ENCODE results near the gene CDCA7L. TPM values are rescaled to one million over a fixed set of nuclear protein-coding genes. Genes with fewer than 3 reads are reported as not detected.

Gene CDCA7L
- total RNA-seq, 2 experiments from 2014 or later = 86.9 to 92.1 TPM

DNA sequence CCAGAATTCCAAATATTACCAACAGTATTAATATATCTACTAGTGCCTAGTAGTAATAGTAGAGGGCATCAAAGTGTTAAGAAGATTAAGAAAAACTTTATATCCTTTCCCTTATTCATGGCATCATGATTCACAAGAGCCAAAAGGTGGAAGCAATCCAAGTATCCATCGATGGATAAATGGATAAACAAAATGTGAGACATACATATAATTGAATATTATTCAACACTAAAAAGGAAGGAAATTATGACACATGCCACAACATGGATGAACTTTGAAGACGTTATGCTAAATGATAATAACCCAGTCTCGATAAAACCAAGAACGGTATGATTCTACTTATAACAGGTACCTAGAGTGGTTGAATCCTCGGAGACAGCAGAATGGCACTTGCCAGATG, 23.1 kb downstream of the CDCA7L start:
- intact Hi-C loops (cut with DNase I, micrococcal nuclease) = no loop called here
- Mint-ChIP-seq H3K9me3 (ENCODE audit: low read depth) (no peaks in the 10 kb centered on the region), H3K4me3 (no peak overlapping the region), H3K27me3 (no peaks in the 10 kb centered on the region), H3K4me1 (no peaks in the 10 kb centered on the region), H3K27ac (no peak overlapping the region), H3K36me3 (ENCODE audit: low read depth) (peaks cover 10% of the 10 kb centered on the region)
- CTCF ChIA-PET = no interaction called here
- POLR2A ChIA-PET = no interaction called here
- DNase-seq = no peak
- no peak for ATAC-seq

DNA sequence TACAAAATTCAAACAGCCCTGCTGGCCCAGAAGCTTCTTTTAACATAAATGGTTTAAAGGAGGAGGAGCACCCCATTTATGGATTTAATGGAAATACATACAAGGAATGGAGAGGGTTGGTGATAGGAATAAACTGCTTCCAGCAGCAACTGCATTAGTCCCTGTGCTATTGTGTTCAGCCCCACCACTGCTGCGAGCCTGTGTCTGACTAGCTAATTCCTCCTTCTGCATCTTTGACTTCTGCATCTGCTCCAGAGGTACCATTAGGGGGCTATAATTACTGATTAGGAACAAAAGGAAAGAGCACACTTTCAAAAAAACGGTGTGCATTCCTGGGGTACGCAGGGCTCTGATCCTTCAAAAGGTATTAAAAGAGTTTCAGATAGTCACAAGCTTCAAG, 24.8 kb downstream of the CDCA7L start:
- Mint-ChIP-seq H3K4me1 (no peaks in the 10 kb centered on the region), H3K4me3 (no peak overlapping the region), H3K27me3 (no peaks in the 10 kb centered on the region), H3K27ac (no peak overlapping the region), H3K36me3 (ENCODE audit: low read depth) (peaks cover 10% of the 10 kb centered on the region), H3K9me3 (ENCODE audit: low read depth) (no peaks in the 10 kb centered on the region)
- DNase-seq (no peak), ATAC-seq (no peak)
- ChIA-PET CTCF (no interaction called here), POLR2A (no interaction called here)
- intact Hi-C loops (cut with DNase I, micrococcal nuclease) = no loop called here

DNA sequence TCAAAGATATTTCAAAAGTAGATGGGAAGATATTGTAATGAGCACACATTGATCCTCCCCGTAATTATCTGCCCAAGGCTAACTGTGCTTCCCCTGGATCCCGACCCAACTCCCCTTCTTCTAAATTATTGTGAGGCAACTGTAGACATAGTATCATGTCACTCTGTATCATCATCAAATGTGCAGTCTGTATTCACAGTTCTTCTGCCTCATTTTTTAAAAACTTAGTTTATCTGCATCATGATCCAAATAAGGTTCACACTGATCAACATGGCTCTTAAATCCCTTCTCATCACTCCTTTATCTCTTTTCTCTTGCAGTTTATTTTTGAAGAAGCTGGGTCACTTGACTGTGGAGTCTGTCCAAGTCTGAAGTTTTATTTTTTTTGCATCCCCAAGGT, 27.5 kb downstream of the CDCA7L start:
- ATAC-seq (no peak), DNase-seq (no peak)
- H3K4me1 Mint-ChIP-seq = no peaks in the 10 kb centered on the region
- ChIA-PET CTCF (no interaction called here), POLR2A (no interaction called here)
- intact Hi-C loops (cut with DNase I, micrococcal nuclease) = no loop called here
- H3K36me3 Mint-ChIP-seq (ENCODE audit: low read depth) = peaks cover 31% of the 10 kb centered on the region
- no peak overlapping the region for H3K4me3 Mint-ChIP-seq
- no peak overlapping the region for H3K27ac Mint-ChIP-seq
- H3K9me3 Mint-ChIP-seq (ENCODE audit: low read depth) = no peaks in the 10 kb centered on the region
- H3K27me3 Mint-ChIP-seq = no peaks in the 10 kb centered on the region

- POLR2A ChIA-PET = no interaction called here
- intact Hi-C loops (cut with DNase I, micrococcal nuclease) = no loop called here
- no peaks in the 10 kb centered on the region for H3K4me1 Mint-ChIP-seq
- H3K9me3 Mint-ChIP-seq (ENCODE audit: low read depth) = no peaks in the 10 kb centered on the region
- CTCF ChIA-PET = interaction anchor here (0.5 kb wide), 1 partner anchor 23 kb away, joined by 3 read pairs; no protein-coding TSS in a partner anchor
- DNase-seq (no peak), ATAC-seq (no peak)
- H3K27me3 Mint-ChIP-seq = no peaks in the 10 kb centered on the region
- H3K4me3 Mint-ChIP-seq = no peak overlapping the region
- peaks cover 35% of the 10 kb centered on the region for H3K36me3 Mint-ChIP-seq (ENCODE audit: low read depth)
- H3K27ac Mint-ChIP-seq = no peak overlapping the region
Observed at GRCh38 chr7:21916629-21917028, 29.1 kb downstream of the CDCA7L start.

- Mint-ChIP-seq H3K4me1 (no peaks in the 10 kb centered on the region), H3K9me3 (ENCODE audit: low read depth) (no peaks in the 10 kb centered on the region), H3K27me3 (no peaks in the 10 kb centered on the region), H3K36me3 (ENCODE audit: low read depth) (peaks cover 38% of the 10 kb centered on the region), H3K4me3 (no peak overlapping the region), H3K27ac (no peak overlapping the region)
- POLR2A ChIA-PET = no interaction called here
- no peak for ATAC-seq
- intact Hi-C loops (cut with DNase I, micrococcal nuclease) = no loop called here
- CTCF ChIA-PET = no interaction called here
- DNase-seq = no peak
Observed at GRCh38 chr7:21916176-21916575, 29.5 kb downstream of the CDCA7L start.

DNA sequence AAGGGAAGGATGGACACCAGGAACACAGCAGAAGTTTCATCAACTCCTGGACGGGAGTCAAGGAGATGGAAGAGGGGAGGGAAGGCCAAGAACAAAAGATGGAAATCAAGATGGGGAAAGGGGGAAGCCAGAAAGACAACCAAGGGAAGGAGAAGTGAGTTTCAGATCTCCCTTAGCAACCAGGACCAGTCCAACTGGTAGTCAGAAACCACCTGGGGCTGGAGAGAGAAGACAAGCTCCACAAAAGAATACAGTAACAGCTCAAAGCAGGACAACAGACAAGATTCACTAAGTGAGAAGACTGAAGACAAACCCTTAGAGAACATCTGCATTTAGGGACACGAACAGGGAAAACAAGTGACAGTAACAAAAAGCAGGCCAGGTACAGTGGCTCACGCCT, 30.6 kb downstream of the CDCA7L start:
- CTCF ChIA-PET = no interaction called here
- ATAC-seq (no peak), DNase-seq (no peak)
- Mint-ChIP-seq H3K9me3 (ENCODE audit: low read depth) (no peaks in the 10 kb centered on the region), H3K36me3 (ENCODE audit: low read depth) (peaks cover 40% of the 10 kb centered on the region), H3K4me1 (no peaks in the 10 kb centered on the region), H3K27me3 (no peaks in the 10 kb centered on the region), H3K27ac (no peak overlapping the region), H3K4me3 (no peak overlapping the region)
- POLR2A ChIA-PET = no interaction called here
- intact Hi-C loops (cut with DNase I, micrococcal nuclease) = no loop called here

- POLR2A ChIA-PET = no interaction called here
- peaks cover 43% of the 10 kb centered on the region for H3K36me3 Mint-ChIP-seq (ENCODE audit: low read depth)
Observed at GRCh38 chr7:21914671-21915070, 31.0 kb downstream of the CDCA7L start.

DNA sequence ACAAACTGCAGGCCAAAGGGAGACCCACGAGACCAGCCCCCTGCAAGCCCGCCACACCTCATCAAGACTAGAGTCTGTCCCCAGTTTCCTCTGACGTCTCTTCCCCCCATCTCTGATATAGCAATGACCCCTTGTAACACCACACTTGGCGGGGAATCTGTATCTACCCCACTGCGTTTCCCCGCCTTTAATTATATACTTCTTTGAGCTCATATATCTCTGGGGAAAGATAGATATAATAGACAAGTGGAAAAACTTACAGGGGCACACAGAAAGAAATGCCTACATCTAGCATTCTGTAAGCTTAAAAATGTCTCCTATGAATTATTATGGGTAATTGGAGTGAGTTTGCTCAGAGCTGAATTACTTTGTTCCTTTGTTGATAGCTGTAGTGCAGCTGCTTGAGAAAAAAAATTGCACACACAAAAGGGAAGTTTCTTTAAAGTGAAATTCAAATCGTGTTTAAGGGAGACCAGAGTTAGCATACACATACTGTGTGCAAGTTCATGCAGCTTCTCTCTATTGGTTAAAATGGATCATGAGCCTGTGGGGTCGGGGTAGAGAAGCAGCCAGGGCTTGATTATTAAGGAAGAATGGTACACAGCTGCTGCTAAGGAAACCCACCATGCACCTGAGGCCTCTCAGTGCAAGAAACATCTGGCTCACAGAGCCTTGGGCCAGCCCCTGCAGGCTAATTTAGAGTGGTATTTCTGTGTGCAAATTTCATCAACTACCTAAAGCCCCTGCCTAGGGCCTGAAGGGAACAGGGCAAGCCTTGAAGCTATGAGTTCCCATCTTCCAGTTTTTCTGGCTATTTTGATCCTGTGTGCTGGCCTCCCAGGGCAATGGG, 32.5 kb downstream of the CDCA7L start:
- Mint-ChIP-seq H3K4me3 (no peak overlapping the region), H3K36me3 (ENCODE audit: low read depth) (peaks cover 46% of the 10 kb centered on the region), H3K27me3 (no peaks in the 10 kb centered on the region), H3K4me1 (no peaks in the 10 kb centered on the region), H3K27ac (no peak overlapping the region), H3K9me3 (ENCODE audit: low read depth) (no peaks in the 10 kb centered on the region)
- DNase-seq (no peak), ATAC-seq (no peak)
- ChIA-PET CTCF (no interaction called here), POLR2A (no interaction called here)
- intact Hi-C loops (cut with DNase I, micrococcal nuclease) = no loop called here

More at GRCh38 chr7:21914671-21915070, 31.0 kb downstream of the CDCA7L start:
- intact Hi-C loops (cut with DNase I, micrococcal nuclease) = no loop called here
- Mint-ChIP-seq H3K4me3 (no peak overlapping the region), H3K27me3 (no peaks in the 10 kb centered on the region), H3K4me1 (no peaks in the 10 kb centered on the region), H3K9me3 (ENCODE audit: low read depth) (no peaks in the 10 kb centered on the region), H3K27ac (no peak overlapping the region)
- CTCF ChIA-PET = no interaction called here
- DNase-seq = no peak
- no peak for ATAC-seq

DNA sequence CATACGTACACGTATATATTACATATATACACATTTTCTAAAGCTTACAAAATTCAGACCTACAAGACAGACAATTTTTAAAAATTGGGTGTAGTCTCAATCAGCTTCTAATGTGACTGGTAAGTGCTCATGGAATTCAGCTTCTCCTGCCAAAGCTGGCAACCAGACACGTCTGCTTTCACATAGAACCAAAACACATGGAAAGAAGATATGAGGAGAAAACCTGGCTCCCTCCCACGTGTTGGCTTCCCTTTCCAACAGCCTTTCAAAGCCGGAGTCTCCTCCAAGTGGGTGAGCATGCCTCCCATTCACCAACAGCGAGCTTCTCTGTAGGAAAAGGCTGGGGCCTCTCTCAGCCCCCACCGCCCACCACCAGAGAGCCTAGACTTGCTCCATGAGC, 33.4 kb downstream of the CDCA7L start:
- CTCF ChIA-PET = no interaction called here
- POLR2A ChIA-PET = no interaction called here
- H3K36me3 Mint-ChIP-seq (ENCODE audit: low read depth) = peaks cover 51% of the 10 kb centered on the region
- no peak overlapping the region for H3K4me3 Mint-ChIP-seq
- no peaks in the 10 kb centered on the region for H3K27me3 Mint-ChIP-seq
- no peaks in the 10 kb centered on the region for H3K9me3 Mint-ChIP-seq (ENCODE audit: low read depth)
- ATAC-seq (no peak), DNase-seq (no peak)
- H3K4me1 Mint-ChIP-seq = no peaks in the 10 kb centered on the region
- intact Hi-C loops (cut with DNase I, micrococcal nuclease) = no loop called here
- H3K27ac Mint-ChIP-seq = no peak overlapping the region

DNA sequence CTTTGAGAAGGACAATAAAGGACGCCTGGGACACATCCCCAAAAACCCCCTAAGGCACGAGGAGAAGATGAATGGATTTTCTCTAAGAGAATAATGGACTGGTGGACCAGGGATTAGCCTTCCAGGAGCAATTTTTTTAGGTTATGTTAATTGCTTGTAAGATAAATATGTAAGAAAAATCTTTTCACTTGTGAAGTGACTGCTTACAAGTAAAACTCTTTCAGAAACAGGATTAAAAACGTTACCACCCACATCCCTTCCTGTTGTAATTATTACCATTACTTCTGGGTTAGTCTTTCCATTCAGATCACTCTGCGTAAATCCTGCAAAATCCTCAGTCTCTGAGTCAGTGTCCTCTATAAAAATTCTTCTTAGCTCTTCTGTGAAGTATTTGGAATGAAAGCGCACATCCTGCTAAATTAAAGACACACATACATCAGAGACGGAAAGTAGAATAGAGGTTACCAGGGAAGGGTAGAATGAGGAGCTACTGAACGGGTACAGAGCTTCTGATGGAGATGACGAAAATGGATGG, 34.3 kb downstream of the CDCA7L start:
- no peak for ATAC-seq
- Mint-ChIP-seq H3K36me3 (ENCODE audit: low read depth) (peaks cover 50% of the 10 kb centered on the region), H3K27ac (no peak overlapping the region)

DNA sequence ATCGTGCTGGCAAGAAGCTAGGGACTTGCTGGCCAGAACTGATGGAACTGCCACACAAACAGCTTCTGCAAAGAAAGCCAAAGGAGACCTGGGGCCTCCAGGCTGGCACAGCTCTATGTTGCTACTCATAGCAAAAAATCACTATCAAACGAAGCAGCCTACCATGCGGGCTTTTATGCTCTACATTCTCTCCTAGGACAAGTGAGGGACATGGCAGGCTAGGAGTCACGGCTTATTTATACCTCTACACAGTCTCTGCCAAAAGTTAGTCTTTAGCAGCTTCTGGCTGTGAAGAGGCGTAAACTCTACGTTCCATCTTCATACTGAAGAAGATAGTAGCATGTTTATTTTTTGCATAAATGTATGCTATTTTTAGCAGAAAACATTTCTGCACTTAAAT, 35.4 kb downstream of the CDCA7L start:
- Mint-ChIP-seq H3K36me3 (ENCODE audit: low read depth) (peaks cover 55% of the 10 kb centered on the region), H3K4me1 (no peaks in the 10 kb centered on the region), H3K27me3 (no peaks in the 10 kb centered on the region), H3K27ac (no peak overlapping the region), H3K9me3 (ENCODE audit: low read depth) (no peaks in the 10 kb centered on the region), H3K4me3 (no peak overlapping the region)
- intact Hi-C loops (cut with DNase I, micrococcal nuclease) = no loop called here
- DNase-seq = no peak
- ChIA-PET POLR2A (no interaction called here), CTCF (no interaction called here)
- no peak for ATAC-seq

More for the DNA sequence above, 34.3 kb downstream of the CDCA7L start:
- intact Hi-C loops (cut with DNase I, micrococcal nuclease) = no loop called here
- ChIA-PET POLR2A (no interaction called here), CTCF (no interaction called here)
- no peak overlapping the region for H3K4me3 Mint-ChIP-seq
- no peaks in the 10 kb centered on the region for H3K27me3 Mint-ChIP-seq
- no peak for DNase-seq
- H3K4me1 Mint-ChIP-seq = no peaks in the 10 kb centered on the region
- no peaks in the 10 kb centered on the region for H3K9me3 Mint-ChIP-seq (ENCODE audit: low read depth)

- Mint-ChIP-seq H3K9me3 (ENCODE audit: low read depth) (no peaks in the 10 kb centered on the region), H3K4me1 (no peaks in the 10 kb centered on the region), H3K27ac (no peak overlapping the region), H3K4me3 (no peak overlapping the region), H3K27me3 (no peaks in the 10 kb centered on the region), H3K36me3 (ENCODE audit: low read depth) (peaks cover 53% of the 10 kb centered on the region)
- CTCF ChIA-PET = no interaction called here
- no peak for ATAC-seq
- DNase-seq = no peak
- intact Hi-C loops (cut with DNase I, micrococcal nuclease) = no loop called here
- POLR2A ChIA-PET = no interaction called here
Observed at GRCh38 chr7:21908746-21909145, 37.0 kb downstream of the CDCA7L start.
